Stimulated activated CD4-positive, alpha-beta T cell treated with anti-CD3 and anti-CD28 coated beads, Interleukin-4, amount 100 ng/mL, for 48 hours (primary cell): Measurements from ENCODE around the gene CBY1.

Experiments used
- DNase-seq, 2 donors: peaks; one replicate each; pipeline ENCODE4 v3.0.0-alpha.2; 2020; ENCODE audit warnings: low read depth in 2 of 2

Gene CBY1

DNA sequence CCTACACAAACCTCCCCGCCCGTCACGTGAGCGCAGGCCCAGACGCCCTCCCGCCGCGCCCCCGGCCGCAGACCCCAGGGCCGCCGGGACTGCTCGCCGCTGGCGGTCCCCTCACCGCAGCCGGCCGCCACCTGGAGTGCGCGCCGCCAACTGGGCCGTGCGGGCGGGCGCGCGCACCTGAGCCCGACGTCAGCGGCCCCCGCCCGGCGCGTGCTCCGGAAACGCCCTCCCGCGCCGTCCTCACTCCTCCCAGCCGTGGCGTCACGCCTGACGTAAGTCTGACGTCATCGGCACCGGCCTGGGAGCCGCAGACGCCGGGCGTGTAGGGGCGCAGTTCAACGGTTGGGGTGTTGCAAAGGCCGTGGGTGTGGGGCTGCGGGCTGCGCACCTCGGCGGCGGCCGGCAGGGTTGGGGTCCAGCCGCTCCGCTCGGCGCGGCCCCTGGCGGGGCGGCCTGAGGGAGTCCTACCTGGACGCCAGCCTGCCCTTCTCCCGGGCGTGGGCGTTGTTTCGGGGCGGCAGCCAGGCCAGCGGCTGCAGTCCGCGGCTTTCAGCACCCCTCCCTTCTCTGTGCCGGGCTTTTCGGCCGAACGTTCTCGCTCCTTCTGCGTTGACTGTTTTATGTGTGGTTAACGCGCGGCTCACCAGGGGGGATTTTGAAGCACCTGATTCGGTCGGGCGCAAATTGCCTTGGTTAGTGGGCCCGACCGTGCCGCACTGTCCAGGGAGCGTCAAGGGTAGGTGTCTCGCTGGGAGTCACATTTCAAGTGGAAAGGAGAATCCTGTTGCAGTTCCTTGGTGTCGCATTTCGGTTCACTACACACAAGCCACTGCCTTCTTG is 44.6 kb downstream of the CBY1 start, which contains the start of gene JOSD1:
TSS of gene JOSD1 (minus strand) at position 155 of the 840 bp plus-strand sequence. CDS start 956 bp downstream, outside the sequence.
- DNase-seq: peak; percentile 96 to 99

DNA sequence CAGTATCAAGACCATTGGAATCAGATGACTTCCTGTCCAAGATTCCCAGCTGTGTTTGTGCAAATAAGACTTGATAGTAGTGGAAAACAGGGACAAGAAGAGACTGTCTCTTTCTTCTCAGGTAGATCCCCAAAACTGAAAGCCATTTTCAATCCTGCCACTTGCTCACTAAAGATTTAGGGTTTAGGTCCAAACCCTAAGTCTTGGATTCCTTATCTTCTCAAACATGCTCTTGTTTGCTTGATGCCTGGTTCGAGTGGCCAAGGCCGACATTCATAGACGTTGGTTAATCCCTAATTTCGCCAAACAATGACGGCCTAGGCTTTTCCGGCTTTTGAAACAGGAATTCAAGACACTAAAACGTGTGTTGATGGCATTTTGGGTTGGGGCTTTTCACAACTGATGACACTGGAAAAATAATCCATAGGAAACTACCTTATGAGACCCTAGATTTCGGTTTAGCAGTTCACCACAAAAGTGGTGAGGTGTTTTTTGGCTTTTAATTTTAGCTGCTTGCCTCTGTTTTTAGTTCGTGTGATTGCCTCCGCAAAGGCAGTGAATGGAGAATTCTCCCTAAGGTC is 48.3 kb downstream of the CBY1 start:
- no peak for DNase-seq

DNA sequence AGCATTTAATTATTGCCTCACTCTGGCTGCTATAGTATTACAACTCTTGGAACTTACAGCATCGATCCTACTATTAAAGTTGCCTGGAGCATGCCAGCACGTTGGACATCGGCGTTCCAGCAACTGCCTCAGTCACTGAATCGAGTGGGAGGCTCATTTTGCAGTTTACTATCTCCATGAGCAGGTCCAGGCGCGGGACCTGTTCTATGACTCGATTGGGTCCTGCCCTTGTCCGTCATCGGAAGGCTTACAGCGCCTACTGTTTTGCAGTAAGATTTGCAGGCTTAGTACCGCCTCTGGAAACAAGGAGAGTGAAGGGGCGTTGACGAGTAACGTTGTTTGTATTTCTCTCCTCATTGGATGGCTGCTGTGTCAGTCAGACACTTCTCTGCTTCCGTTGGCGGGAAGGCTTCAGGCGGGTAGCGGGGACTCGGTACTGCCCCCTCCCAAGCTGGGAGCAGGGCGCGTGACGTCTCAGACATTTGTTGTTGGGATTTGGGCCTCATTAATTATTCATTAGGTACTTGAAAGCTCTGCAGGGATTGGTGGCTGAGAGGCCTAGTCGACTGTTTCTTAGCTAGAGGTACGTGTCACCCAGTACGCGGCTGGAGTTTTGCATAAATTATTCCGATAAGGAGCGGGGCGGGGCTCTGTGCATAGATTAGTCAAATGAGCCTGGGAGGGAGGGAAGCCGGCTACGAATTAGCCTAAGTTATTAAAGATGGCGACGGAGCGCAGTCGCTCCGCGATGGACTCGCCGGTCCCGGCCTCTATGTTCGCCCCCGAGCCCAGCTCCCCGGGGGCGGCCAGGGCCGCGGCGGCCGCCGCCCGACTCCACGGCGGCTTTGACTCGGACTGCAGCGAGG is 49.0 kb downstream of the CBY1 start, which contains the start of gene GTPBP1:
TSS of gene GTPBP1 (plus strand) at position 710 of the 866 bp plus-strand sequence. CDS start at position 722, 12 bp downstream.
- DNase-seq: peak; percentile 89 to 97

DNA sequence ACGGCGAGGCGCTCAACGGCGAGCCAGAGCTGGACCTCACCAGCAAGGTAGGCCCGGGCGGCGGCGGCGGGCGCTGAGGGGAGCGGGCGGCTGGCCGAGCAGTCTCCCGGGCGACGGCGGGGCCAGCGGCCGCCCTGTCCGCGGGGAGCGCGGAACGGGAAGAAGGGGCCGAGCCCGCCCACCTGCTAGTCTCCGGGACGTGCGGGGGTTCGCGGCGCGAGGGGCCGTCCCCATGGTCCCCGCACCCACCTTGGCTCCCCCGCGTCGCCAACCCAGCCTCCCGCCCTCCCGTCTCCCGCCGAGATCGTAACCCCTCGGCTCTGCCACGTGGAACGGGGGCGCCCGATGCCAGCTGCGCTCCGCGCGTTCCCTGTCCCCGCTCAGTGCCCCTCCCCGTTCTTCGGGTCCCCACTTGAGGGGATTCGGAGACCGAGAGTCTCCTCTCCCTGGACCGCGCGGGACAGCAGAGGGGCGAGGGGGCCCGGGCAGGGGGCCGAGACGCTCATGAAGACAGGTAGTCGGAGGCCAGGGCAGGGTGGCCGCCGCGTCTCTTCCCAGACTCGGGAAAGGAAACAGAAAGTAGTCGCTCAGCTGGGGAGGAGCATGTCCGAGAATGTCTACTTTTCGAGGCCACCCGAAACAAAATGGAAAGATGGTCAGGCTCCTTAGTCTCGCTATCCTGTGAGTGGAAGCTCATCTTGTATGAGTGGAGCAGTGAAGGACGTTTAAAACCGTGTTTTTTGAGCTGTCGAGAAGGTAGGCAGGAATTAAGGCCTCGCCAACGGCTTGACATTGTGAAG is 49.9 kb downstream of the CBY1 start:
- DNase-seq: peak in 1 of 2 donors; percentile 23

DNA sequence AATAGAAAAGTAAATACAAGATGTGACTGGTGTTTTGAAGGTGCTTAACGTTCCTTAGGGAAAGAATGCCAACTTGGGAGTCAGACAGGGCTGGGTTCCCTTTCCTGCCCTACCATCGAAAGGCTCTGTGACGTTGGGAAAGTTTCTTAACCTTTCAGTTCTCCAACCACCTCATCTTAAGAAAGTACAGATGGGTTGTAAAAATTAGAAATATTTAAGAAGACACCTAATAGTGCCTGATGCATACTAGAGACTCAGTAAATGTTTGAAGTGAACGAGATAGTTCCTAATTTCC is 50.4 kb downstream of the CBY1 start:
- DNase-seq: no peak

DNA sequence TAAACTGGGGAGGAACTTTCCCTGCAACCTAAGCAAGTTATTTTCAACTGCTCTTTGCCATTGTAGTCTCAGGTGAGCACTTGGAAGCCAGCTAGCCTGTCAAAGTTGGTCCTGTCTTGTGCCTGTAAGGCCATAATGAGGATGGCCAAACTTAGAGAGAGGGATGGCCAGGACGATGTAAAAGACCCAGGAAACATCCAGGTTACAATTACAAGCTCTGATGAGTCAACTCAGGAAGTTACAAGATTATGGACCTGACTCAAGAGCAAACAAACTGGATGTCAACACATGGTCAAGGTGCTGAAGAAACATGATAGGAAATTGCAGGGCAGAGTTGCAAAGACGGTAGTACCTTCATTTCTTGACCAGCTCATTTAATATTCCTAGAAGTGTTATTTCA is 50.9 kb downstream of the CBY1 start:
- DNase-seq: no peak

DNA sequence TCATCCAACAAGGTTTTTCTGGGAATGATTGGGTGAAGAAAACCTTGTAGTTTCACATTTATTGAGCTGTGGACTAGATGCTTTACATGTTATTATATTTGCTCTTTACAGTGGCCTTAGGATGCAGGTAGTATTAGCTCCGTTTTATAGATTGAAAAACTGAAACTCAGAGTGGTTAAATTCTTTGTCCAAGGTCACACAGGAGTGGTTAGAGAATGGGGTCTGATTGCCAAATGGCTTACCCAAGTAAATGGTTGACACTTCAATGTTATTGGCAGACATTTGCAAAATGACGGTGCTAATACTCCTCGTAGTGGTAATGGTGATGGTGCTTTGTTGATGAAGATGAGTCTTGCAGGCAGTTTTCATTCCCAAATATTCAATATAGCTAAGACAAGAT is 51.5 kb downstream of the CBY1 start:
- no peak for DNase-seq

DNA sequence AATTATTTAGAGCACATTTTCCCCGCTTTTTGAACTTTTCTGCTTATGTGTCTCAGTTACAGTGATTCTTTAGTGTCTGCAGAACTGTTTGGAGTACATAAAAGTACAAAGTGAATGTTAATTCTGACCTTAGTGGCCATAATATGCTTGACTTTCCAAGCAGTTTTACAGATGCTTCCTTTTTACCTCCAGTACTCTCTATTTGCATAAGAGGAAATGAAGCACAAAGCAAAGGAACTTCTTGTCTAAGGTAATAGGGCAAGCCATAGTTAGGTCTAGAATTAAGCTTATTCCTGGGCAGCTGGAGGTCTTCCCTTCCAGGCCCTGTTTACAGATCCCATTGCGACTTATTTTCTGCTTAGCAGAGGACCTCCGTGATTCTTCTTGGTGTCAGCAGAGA is 52.9 kb downstream of the CBY1 start:
- no peak for DNase-seq

DNA sequence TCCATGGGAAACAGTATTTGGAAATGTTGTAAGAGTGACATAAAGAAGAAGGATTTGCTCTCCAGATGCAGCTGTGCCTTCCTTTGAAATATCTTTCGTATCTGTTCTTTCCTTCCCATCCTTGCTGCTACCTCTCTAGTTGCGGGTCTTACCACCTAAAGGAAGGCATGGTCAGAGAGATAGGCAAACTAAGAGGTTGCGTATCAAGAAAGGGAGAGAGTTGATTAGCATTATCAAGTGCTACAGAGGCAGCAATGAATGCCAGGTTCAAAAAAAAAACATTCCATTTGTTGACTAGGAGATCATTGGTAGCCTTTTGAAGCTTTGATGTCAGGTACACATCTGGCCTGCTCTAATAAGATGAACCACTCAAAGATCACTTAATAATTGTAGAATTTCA is 53.9 kb downstream of the CBY1 start:
- DNase-seq: no peak

DNA sequence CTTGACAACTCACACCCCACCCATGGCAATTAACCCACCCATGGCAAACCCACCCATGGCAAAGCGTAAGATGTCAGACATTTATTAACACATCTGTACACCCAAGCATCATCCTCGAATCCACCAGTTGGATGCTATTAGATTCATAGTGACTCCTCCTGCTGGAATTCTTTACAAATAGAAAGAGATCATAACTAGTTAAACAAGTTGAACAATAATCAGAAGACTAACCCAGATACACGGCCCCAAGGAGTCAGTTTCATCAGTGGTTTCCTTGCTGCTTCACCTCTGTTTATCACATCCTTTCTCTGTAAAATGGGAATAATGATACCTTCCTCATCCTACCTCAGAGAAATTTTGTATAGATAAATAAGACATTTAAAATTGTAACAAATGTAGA is 54.4 kb downstream of the CBY1 start:
- no peak for DNase-seq

DNA sequence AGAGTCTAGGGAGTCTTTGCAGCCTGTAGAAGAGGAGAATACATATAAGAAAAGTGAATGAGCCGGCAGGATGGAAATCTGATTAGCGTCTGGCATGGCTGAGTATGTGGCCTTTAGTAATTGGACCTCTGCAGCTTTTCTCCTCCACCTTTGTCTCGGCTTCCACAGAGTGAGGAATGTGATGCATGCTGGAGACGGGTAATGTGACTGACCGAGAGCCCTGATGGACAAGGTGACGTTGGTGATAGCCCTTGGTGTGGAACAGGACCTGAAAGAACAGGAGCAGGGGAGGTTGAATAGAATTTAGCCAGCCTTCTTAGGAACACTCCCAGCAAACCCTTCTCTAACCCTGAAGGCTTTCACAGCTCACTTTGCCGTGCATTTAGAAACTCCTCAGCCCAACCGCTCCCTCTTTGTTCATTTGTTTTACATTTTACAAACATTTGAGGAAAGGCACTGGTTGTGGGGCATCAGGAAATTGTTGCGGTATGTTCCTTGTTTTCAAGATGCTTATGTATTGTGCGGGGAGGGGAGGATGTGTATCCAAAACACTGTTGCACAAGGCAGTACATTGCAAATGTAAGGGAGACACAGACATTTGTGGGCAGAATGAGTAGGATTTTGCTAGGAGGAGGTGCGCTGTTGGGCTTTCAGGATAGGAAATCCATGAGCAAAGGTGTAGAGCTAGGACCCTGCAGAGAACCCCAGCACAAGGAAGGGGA is 56.2 kb downstream of the CBY1 start:
- DNase-seq: no peak

DNA sequence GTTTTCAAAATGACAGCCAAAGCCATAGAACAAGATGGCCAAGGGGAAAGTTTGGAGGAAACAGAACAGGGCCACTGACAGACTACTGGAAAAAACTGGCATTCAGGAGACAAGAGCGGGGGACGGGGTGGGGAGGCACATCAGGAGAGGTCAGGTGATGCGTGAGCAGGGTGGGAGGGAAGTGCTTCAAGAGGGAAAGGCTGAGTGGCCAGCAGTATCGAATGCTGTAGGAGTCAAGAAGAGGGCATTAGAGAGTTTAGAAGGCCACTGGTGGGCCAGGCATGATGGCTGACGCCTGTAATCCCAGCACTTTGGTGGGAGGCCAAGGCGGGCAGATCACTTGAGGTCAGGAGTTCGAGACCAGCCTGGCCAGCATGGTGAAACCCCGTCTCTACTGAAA is 57.5 kb downstream of the CBY1 start:
- no peak for DNase-seq

DNA sequence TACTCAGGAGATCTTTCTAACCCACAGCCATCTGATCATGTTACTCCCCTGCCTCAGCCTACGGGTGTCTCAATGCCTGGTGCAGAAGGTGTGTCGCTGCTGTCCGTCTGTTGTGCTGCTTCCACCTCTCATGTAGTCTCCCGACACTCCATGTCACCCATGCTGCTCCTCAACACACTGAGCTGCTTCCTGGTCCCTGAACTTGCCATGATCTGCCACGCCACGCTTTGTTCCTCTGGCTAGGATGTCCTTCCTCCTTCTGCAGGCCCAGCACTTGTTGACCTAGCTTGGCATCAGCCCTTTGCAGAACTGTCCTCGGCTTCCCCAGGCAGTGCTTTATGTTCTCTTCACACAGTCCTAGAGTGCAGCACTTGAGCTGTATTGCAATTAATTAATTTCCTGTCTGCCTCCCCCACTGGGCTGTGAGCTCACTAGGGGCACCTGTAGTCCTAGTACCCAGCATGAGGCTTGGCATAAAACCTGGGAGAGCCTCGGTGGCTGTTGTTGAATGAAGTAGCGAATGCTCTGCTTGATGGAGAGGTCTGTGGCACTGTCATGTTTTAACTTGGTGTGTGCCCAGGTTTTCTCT is 58.8 kb downstream of the CBY1 start:
- DNase-seq: no peak

DNA sequence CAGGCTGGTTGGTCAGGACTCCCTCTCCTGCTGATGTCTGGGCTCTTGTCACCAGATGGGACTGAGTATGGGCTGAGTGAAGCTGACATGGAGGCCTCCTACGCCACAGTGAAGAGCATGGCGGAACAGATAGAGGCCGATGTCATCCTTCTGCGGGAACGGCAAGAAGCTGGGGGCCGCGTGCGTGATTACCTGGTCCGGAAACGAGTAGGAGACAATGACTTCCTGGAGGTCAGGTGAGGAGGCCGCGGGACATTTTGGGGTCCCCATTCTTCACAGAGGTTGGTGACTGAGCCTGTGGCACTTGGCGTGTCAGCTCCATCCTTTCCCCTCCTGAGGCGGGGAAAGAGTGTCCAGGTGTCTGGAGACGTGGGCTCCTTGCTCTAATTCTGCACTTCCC is 59.4 kb downstream of the CBY1 start:
- DNase-seq: no peak

DNA sequence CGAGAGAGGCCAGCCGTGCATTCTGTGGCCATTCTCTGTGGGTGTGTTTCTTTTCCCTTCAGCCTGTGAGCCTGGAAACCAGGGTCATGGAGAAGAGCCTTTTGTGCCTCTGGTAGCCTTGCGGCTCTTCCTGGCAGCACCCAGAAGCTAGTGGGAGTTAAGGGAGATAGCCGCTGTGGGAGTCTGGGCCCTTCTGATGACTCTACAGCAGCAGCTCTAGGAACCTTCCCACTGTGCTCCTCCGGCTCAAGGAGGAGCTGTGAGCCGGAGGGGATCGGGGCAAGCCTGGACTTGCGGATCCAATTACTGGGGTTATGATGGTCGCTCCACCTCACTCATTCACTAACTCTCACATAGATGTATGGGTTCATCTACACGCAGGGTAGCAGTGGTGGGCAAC is 59.8 kb downstream of the CBY1 start:
- DNase-seq: no peak

DNA sequence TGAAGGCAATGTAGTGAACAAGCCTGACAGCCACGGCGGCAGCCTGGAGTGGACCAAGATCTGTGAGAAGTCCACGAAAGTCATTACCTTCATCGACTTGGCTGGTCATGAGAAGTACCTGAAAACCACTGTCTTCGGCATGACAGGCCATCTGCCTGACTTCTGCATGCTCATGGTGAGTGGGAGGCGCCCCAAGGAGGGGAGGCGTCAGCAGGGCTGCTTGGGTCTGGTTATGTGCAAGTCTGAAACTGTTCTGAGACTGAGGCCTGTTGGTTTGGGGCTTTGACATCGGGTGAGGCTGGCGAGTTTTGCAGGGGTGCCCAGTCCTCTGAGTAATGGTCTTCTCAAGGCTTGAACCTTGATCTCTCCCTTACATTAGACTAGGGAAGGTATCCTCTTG is 60.4 kb downstream of the CBY1 start:
- no peak for DNase-seq

DNA sequence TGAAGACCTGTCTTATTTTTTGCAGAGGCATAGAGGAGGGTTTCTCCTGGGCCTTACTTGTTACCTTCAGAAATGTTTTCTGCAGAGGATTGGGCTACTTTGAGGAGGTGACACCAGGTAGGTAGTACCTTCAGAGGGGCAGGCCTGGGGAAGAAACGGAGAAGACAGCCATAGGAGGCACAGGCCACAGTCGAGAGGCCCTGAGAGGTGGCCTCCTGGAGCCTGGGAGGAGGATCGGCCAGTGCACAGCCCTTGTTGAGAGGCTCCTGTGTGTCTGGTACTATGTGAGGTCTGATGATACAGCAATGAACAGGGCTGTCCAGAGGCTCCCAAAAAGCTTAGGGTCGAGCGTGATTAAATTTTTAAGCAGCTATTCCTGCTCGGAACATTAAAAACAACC is 60.8 kb downstream of the CBY1 start:
- DNase-seq: no peak

DNA sequence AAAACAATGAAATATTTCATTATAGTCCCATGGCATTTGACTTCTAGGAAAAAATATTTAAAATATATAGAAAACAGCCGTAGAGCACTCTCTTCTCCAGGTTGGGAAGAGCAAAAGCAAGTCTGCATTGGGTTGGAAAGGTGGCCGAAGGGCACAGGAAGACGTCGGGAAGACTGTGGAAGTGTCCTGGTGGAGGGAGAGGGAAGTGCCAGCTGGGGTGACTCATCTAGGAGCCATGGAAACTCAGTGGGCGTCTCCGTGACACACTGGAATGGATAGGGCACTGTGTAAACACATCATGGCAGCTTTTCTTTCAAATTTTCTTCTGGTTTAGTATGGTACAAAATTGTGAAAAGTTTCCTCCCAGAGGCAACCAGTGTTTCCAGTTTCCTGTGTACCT is 62.0 kb downstream of the CBY1 start:
- DNase-seq: no peak

DNA sequence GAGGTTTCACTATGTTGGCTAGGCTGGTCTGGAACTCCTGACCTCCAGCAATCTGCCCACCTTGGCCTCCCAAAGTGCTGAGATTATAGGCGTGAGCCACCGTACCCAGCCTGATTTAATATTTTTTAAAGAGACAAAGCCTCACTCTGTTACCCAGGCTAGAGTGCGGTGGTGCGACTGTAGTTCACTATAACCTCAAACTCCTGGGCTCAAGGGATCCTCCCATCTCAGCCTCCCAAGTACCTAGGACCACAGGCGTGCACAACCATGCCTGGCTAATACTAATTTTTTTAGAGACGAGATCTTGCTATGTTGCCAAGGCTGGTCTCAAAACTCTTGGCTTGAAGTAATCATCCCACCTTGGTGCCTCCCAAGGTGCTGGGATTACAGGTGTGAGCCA is 62.8 kb downstream of the CBY1 start:
- DNase-seq: no peak

DNA sequence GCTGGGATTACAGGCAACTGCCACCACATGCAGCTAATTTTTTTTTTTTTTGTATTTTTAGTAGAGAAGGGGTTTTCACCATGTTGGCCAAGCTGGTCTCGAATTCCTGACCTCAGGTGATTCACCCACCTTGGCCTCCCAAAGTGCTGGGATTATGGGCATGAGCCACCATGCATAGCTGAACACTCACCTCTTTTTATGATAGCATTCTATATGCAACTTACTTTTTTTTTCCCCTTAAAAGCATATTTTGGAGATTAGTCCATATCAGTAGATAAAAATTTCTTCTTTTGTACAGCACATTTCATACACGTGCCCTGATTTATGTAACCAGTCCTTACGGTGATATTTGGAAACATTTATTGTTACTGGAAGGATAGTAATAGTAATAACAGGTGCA is 63.9 kb downstream of the CBY1 start:
- no peak for DNase-seq

DNA sequence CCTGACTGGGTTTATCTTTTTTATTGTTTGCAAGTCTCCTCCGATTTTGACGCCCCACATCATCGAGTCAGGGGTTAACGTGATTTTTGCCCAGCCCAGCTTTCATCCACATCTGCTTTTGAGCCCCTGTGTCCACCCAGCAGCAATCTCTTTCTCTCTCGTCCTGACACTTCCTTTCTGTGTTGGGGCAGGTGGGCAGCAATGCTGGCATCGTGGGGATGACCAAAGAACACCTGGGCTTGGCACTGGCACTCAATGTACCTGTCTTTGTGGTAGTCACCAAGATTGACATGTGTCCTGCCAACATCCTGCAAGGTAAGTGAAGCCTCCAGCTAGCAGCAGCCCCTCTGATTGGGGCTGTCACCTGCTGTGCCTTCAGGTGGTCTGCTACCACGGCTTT is 65.1 kb downstream of the CBY1 start:
- DNase-seq: no peak
